T-helper 17 cell (primary cell): ENCODE measurements around the gene CFAP157. TPM values are rescaled to one million over a fixed set of nuclear protein-coding genes. Genes with fewer than 3 reads are reported as not detected.

ENCODE experiments used
- ATAC-seq: fragments of 150-1000 bp; cut with Tn5 transposase; 2 replicates; pipeline ENCODE4 v1.10.0; 2021; ENCODE audit warnings: mild to moderate bottlenecking, moderate library complexity
- DNase-seq, 3 donors: peaks; one replicate each; pipeline versions ENCODE4 v3.0.0 to v3.0.0-alpha.2; 2020 to 2021
- H3K9me3 ChIP-seq: one replicate; pipeline ENCODE4 v1.7.0; 2013; ENCODE audit warnings: low read length, mild to moderate bottlenecking; ENCODE audit not compliant: control insufficient read depth, poor library complexity, severe bottlenecking
- H3K27ac Mint-ChIP-seq: one replicate; pipeline ENCODE4 v1.8.0; 2022; ENCODE audit warnings: mild to moderate bottlenecking, moderate library complexity, mixed read lengths
- H3K27me3 Mint-ChIP-seq: one replicate; pipeline ENCODE4 v1.8.0; 2022; ENCODE audit warnings: mixed read lengths
- H3K36me3 Mint-ChIP-seq: one replicate; pipeline ENCODE4 v1.8.0; 2022; ENCODE audit warnings: low read depth, mixed read lengths
- H3K4me1 Mint-ChIP-seq: one replicate; pipeline ENCODE4 v1.8.0; 2022; ENCODE audit warnings: mild to moderate bottlenecking, mixed read lengths
- H3K4me3 Mint-ChIP-seq: one replicate; pipeline ENCODE4 v1.8.0; 2022; ENCODE audit warnings: mild to moderate bottlenecking, moderate library complexity, mixed read lengths
- total RNA-seq, 4 donors: library from RNA in 2 of 4; stranded (reverse) in 2 of 4; gene quantifications; one replicate each; pipeline ENCODE4 v1.2.3 and lab custom pipeline; 2022 to 2026

Gene CFAP157
- total RNA-seq, 2 donors from 2014 or later = 0.27 TPM; not detected in 1

GRCh38 chr9:127682351-127683136, 24.2 kb upstream of the CFAP157 start:
- no peak for ATAC-seq

GRCh38 chr9:127683723-127684122, 23.1 kb upstream of the CFAP157 start:
- Mint-ChIP-seq H3K4me3 (no peak overlapping the region), H3K27ac (no peak overlapping the region), H3K27me3 (no peaks in the 10 kb centered on the region), H3K36me3 (no peaks in the 10 kb centered on the region), H3K4me1 (peaks cover 5% of the 10 kb centered on the region)
- DNase-seq (no peak), ATAC-seq (no peak)
- H3K9me3 ChIP-seq = no peaks in the 10 kb centered on the region

More at GRCh38 chr9:127682351-127683136, 24.2 kb upstream of the CFAP157 start:
- Mint-ChIP-seq H3K4me3 (no peak overlapping the region), H3K27ac (no peak overlapping the region), H3K27me3 (no peaks in the 10 kb centered on the region), H3K4me1 (peaks cover 6% of the 10 kb centered on the region), H3K36me3 (no peaks in the 10 kb centered on the region)
- DNase-seq = no peak
- H3K9me3 ChIP-seq = no peaks in the 10 kb centered on the region

GRCh38 chr9:127684576-127684975, 22.2 kb upstream of the CFAP157 start:
- Mint-ChIP-seq H3K27me3 (no peaks in the 10 kb centered on the region), H3K27ac (no peak overlapping the region), H3K4me1 (peaks cover 2% of the 10 kb centered on the region), H3K4me3 (no peak overlapping the region), H3K36me3 (no peaks in the 10 kb centered on the region)
- H3K9me3 ChIP-seq = no peaks in the 10 kb centered on the region
- no peak for ATAC-seq
- DNase-seq = no peak

- no peak for ATAC-seq
- H3K4me1 Mint-ChIP-seq = peaks cover 2% of the 10 kb centered on the region
- no peak for DNase-seq
- H3K4me3 Mint-ChIP-seq = no peak overlapping the region
- H3K36me3 Mint-ChIP-seq = no peaks in the 10 kb centered on the region
- H3K9me3 ChIP-seq = no peaks in the 10 kb centered on the region
- peak overlapping the region; percentile 9 for H3K27ac Mint-ChIP-seq
- no peaks in the 10 kb centered on the region for H3K27me3 Mint-ChIP-seq
Observed at GRCh38 chr9:127686461-127687393, 20.1 kb upstream of the CFAP157 start.

- no peak for DNase-seq
- Mint-ChIP-seq H3K36me3 (peaks cover 5% of the 10 kb centered on the region), H3K27me3 (no peaks in the 10 kb centered on the region), H3K4me1 (peaks cover 2% of the 10 kb centered on the region), H3K4me3 (no peak overlapping the region), H3K27ac (no peak overlapping the region)
- no peak for ATAC-seq
- no peaks in the 10 kb centered on the region for H3K9me3 ChIP-seq
Observed at GRCh38 chr9:127689329-127690000, 17.3 kb upstream of the CFAP157 start.

- no peak overlapping the region for H3K27ac Mint-ChIP-seq
- H3K4me3 Mint-ChIP-seq = no peak overlapping the region
- ATAC-seq (no peak), DNase-seq (no peak)
- H3K36me3 Mint-ChIP-seq = peaks cover 8% of the 10 kb centered on the region
- peaks cover 2% of the 10 kb centered on the region for H3K4me1 Mint-ChIP-seq
- no peaks in the 10 kb centered on the region for H3K27me3 Mint-ChIP-seq
- no peaks in the 10 kb centered on the region for H3K9me3 ChIP-seq
Observed at GRCh38 chr9:127690735-127691134, 16.1 kb upstream of the CFAP157 start.

- DNase-seq (no peak), ATAC-seq (no peak)
- Mint-ChIP-seq H3K27me3 (no peaks in the 10 kb centered on the region), H3K27ac (no peak overlapping the region), H3K36me3 (peaks cover 8% of the 10 kb centered on the region), H3K4me3 (no peak overlapping the region), H3K4me1 (peaks cover 2% of the 10 kb centered on the region)
- H3K9me3 ChIP-seq = no peaks in the 10 kb centered on the region
Observed at GRCh38 chr9:127692071-127692470, 14.7 kb upstream of the CFAP157 start.

GRCh38 chr9:127693143-127693542, 13.6 kb upstream of the CFAP157 start:
- no peaks in the 10 kb centered on the region for H3K27me3 Mint-ChIP-seq

GRCh38 chr9:127693697-127694096, 13.1 kb upstream of the CFAP157 start:
- ATAC-seq = no peak
- no peak overlapping the region for H3K4me3 Mint-ChIP-seq
- no peaks in the 10 kb centered on the region for H3K27me3 Mint-ChIP-seq

More at GRCh38 chr9:127693143-127693542, 13.6 kb upstream of the CFAP157 start:
- no peak for DNase-seq
- H3K4me1 Mint-ChIP-seq = peaks cover 2% of the 10 kb centered on the region
- H3K36me3 Mint-ChIP-seq = peaks cover 8% of the 10 kb centered on the region
- ATAC-seq = no peak
- H3K27ac Mint-ChIP-seq = peak overlapping the region; percentile 24
- H3K9me3 ChIP-seq = no peaks in the 10 kb centered on the region
- H3K4me3 Mint-ChIP-seq = no peak overlapping the region

GRCh38 chr9:127694890-127695720, 11.7 kb upstream of the CFAP157 start:
- ATAC-seq = no peak
- Mint-ChIP-seq H3K4me3 (no peak overlapping the region), H3K36me3 (peaks cover 8% of the 10 kb centered on the region), H3K27ac (peak overlapping the region; percentile 14), H3K27me3 (no peaks in the 10 kb centered on the region), H3K4me1 (peaks cover 8% of the 10 kb centered on the region)
- DNase-seq = no peak
- no peaks in the 10 kb centered on the region for H3K9me3 ChIP-seq

More at GRCh38 chr9:127693697-127694096, 13.1 kb upstream of the CFAP157 start:
- Mint-ChIP-seq H3K27ac (peak overlapping the region; percentile 24), H3K4me1 (peaks cover 2% of the 10 kb centered on the region), H3K36me3 (peaks cover 8% of the 10 kb centered on the region)
- H3K9me3 ChIP-seq = no peaks in the 10 kb centered on the region
- DNase-seq = no peak

GRCh38 chr9:127697575-127697974, 9.2 kb upstream of the CFAP157 start:
- DNase-seq (no peak), ATAC-seq (no peak)
- Mint-ChIP-seq H3K27me3 (no peaks in the 10 kb centered on the region), H3K4me3 (no peak overlapping the region), H3K36me3 (peaks cover 6% of the 10 kb centered on the region), H3K4me1 (peaks cover 11% of the 10 kb centered on the region), H3K27ac (no peak overlapping the region)
- H3K9me3 ChIP-seq = no peaks in the 10 kb centered on the region

- no peak overlapping the region for H3K27ac Mint-ChIP-seq
- H3K4me1 Mint-ChIP-seq = peaks cover 11% of the 10 kb centered on the region
- no peaks in the 10 kb centered on the region for H3K27me3 Mint-ChIP-seq
- no peaks in the 10 kb centered on the region for H3K9me3 ChIP-seq
- peak overlapping the region; percentile 43 for H3K4me3 Mint-ChIP-seq
- DNase-seq (no peak), ATAC-seq (no peak)
- H3K36me3 Mint-ChIP-seq = peaks cover 6% of the 10 kb centered on the region
Observed at GRCh38 chr9:127698386-127698785, 8.4 kb upstream of the CFAP157 start.
